Coronary artery (tissue), 2 donors: Measurements from ENCODE around the gene SDE2.
"Not testable (repeated sequence)": the region's sequence is repeated elsewhere in the genome, so short reads cannot be mapped to it uniquely, and the experiment has no call there.

Source experiments
- DNase-seq: peaks from one replicate; pipeline ENCODE4 v3.0.0-alpha.2; 2017; ENCODE audit warnings: low spot score
- H3K27ac ChIP-seq, 2 donors: fragments of 200-600 bp; sonication (generic); one replicate each; pipeline ENCODE4 v1.5.1; 2016 to 2019
- H3K4me3 ChIP-seq: fragments of 200-600 bp; sonication (generic); 2 replicates; pipeline ENCODE4 v1.5.1; 2016; ENCODE audit warnings: mild to moderate bottlenecking, moderate library complexity
- CTCF ChIP-seq: fragments of 200-600 bp; sonication (generic); IDR thresholded peaks from one replicate; pipeline ENCODE4 v1.5.1; 2019; ENCODE audit warnings: antibody characterized with exemption

Gene SDE2

GRCh38 chr1:226001088-226001487, 1.9 kb upstream of the SDE2 start:
- H3K27ac ChIP-seq = peak overlapping the region in 1 of 2 donors; percentile 79
- DNase-seq = no peak
- no peak overlapping the region for H3K4me3 ChIP-seq
- no peak for TF ChIP-seq CTCF

GRCh38 chr1:226000493-226001081, 1.4 kb upstream of the SDE2 start:
- not testable (repeated sequence) for H3K4me3 ChIP-seq, DNase-seq
- peak overlapping the region; percentile 15 to 96 for H3K27ac ChIP-seq

- no peak for TF ChIP-seq CTCF
- peak overlapping the region; percentile 93 for H3K4me3 ChIP-seq
- H3K27ac ChIP-seq = peak overlapping the region; percentile 90 to 96
- DNase-seq = no peak
Measured at GRCh38 chr1:225999912-226000337, 782 bp upstream of the SDE2 start.

- Histone ChIP-seq H3K27ac (peak overlapping the region; percentile 90 to 96), H3K4me3 (peak overlapping the region; percentile 93)
- no peak for TF ChIP-seq CTCF
- DNase-seq = no peak
Measured at GRCh38 chr1:225998560-225999226, 450 bp downstream of the SDE2 start.

- TF ChIP-seq CTCF = no peak
- H3K4me3 ChIP-seq = no peak overlapping the region
- H3K27ac ChIP-seq = no peak overlapping the region
- no peak for DNase-seq
Measured at GRCh38 chr1:225996946-225997545, 2.1 kb downstream of the SDE2 start.

- Histone ChIP-seq H3K4me3 (no peak overlapping the region), H3K27ac (no peak overlapping the region)
- no peak for DNase-seq
- no peak for TF ChIP-seq CTCF
Measured at GRCh38 chr1:225995919-225996864, 3.0 kb downstream of the SDE2 start.
